AG04449 (cell line): Measurements from ENCODE around the gene POU3F1.
A peak's percentile ranks its signal among the peaks of the same experiment; 100 is the strongest.

Source experiments
- CTCF ChIA-PET: fragments of 350-600 bp; formaldehyde crosslinking; extraction: SDS; loops from one replicate; lab custom pipeline; 2021; ENCODE audit warnings: antibody characterized with exemption; lab: Yijun Ruan, JAX
- POLR2A ChIA-PET: fragments of 400-600, 350-600 bp; formaldehyde crosslinking; extraction: SDS; loops from one replicate; lab custom pipeline; 2020; ENCODE audit warnings: antibody characterized with exemption, inconsistent platforms; lab: Yijun Ruan, JAX
- DNase-seq: peaks from one replicate; pipeline ENCODE4 v3.0.0-alpha.2; 2010; ENCODE audit warnings: low read depth, low spot score
- H3K4me3 ChIP-seq: 2 replicates; pipeline ENCODE4 v1.5.1; 2011; ENCODE audit warnings: low read depth, mild to moderate bottlenecking, control low read depth, low read length
- CTCF ChIP-seq: IDR thresholded peaks from one replicate; pipeline ENCODE4 v1.5.1; 2011; ENCODE audit warnings: mild to moderate bottlenecking, moderate library complexity, low read length, control low read depth, inconsistent platforms; ENCODE audit not compliant: insufficient read depth; ENCODE audit errors: missing control alignments

POU3F1 gene

DNA sequence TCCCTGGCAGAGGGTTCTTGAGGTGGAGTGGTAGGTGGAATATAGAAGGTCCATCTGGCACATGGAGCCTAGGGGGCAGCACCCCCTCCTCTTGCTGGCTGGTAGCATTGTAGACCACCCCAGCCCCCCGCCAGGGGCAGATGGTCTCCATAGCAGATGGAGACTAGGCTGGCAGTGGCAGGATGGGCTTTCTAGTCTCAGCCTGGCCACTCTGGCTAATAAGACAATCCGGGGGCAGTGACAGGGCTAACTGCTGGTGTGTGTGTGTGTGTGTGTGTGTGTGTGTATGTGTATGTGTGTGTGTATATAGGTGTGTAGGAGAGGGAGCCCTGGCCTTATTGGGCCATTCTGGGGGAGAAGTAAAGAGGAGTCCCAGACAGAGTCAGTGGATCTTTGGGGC is 17.9 kb downstream of the POU3F1 start:
- H3K4me3 ChIP-seq: no peak overlapping the region
- ChIA-PET POLR2A (interaction anchor here (0.6 to 1.4 kb wide), 2 partner anchors 9 to 16 kb away, joined by 3 to 8 read pairs; partner anchors contain the start of gene UTP11), CTCF (interaction anchor here (0.9 to 20.1 kb wide), 12 partner anchors 9 to 807 kb away, joined by 3 to 398 read pairs (median 14); partner anchors contain the start of genes POU3F1, SF3A3 and UTP11)
- no peak for TF ChIP-seq CTCF
- DNase-seq: no peak

- H3K4me3 ChIP-seq: no peak overlapping the region
- no peak for DNase-seq
- ChIA-PET POLR2A (interaction anchor here (0.7 kb wide), 1 partner anchor 10 kb away, joined by 3 read pairs; no protein-coding TSS in a partner anchor), CTCF (interaction anchor here (0.9 to 20.1 kb wide), 12 partner anchors 9 to 807 kb away, joined by 3 to 398 read pairs (median 19); partner anchors contain the start of genes POU3F1, SF3A3 and UTP11)
- TF ChIP-seq CTCF: no peak
Measured at GRCh38 chr1:38028105-38028591, 18.4 kb downstream of the POU3F1 start.

GRCh38 chr1:38027201-38028104 is 19.1 kb downstream of the POU3F1 start:
- DNase-seq: no peak
- H3K4me3 ChIP-seq: no peak overlapping the region
- CTCF ChIA-PET: interaction anchor here (0.7 to 20.1 kb wide), 19 partner anchors 9 to 817 kb away, joined by 3 to 398 read pairs (median 5); partner anchors contain the start of genes POU3F1, SF3A3 and UTP11
- no peak for TF ChIP-seq CTCF
- POLR2A ChIA-PET: interaction anchor here (0.7 kb wide), 1 partner anchor 11 kb away, joined by 3 read pairs; no protein-coding TSS in a partner anchor

DNA sequence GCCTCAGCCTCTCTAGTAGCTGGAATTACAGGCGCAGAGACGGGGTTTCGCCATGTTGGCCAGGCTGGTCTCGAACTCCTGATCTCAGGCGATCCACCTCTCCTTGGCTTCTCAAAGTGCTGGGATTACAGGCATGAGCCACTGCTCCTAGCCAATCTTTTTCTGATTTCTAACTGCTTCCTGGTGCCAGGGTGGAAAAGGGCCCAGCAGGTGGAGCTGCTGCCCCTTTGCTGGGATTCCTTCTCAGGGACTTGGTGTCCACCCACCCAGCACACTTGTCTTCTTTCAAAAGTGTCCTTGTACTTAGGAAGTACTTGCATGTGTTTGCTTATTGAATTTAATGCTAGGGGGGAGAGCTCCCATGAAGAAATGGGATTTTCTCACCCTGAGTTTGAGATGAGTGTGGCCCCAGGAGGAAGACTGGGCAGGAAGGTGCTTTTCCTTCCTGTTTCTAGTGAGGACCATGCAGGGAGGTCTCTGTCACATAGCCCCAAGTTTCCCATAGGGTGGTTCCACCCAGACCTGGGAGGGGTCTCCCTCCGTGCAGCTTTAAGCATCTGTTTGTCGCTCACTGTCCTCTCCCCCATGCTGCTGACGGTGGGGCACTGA is 19.9 kb downstream of the POU3F1 start:
- POLR2A ChIA-PET: no interaction called here
- CTCF ChIA-PET: interaction anchor here (0.5 to 20.1 kb wide), 21 partner anchors 8 to 830 kb away, joined by 3 to 398 read pairs (median 5); partner anchors contain the start of genes SF3A3 and UTP11
- no peak for DNase-seq
- peak; percentile 82 for TF ChIP-seq CTCF
- no peak overlapping the region for H3K4me3 ChIP-seq

GRCh38 chr1:38025664-38026063 is 20.9 kb downstream of the POU3F1 start:
- DNase-seq: no peak
- ChIA-PET POLR2A (no interaction called here), CTCF (interaction anchor here (1.0 to 20.1 kb wide), 13 partner anchors 7 to 831 kb away, joined by 3 to 398 read pairs (median 23); partner anchors contain the start of genes SF3A3 and UTP11)

More at GRCh38 chr1:38025664-38026063, 20.9 kb downstream of the POU3F1 start:
- TF ChIP-seq CTCF: no peak
- H3K4me3 ChIP-seq: no peak overlapping the region
